LHCN-M2 (cell line): ENCODE data around the gene PPP1R14D. TPM values are rescaled to one million over a fixed set of nuclear protein-coding genes. Genes with fewer than 3 reads are reported as not detected.
"Not testable (repeated sequence)": the region's sequence is repeated elsewhere in the genome, so short reads cannot be mapped to it uniquely, and the experiment has no call there.

Experiments
- DNase-seq: peaks from one replicate; pipeline ENCODE4 v3.0.0-alpha.2; 2012; ENCODE audit warnings: low read depth
- polyA plus RNA-seq: library from polyadenylated mRNA; unstranded; fragments of >200 nt; gene quantifications from one replicate; pipeline ENCODE4 v1.2.1, GENCODE V29; 2012; ENCODE audit warnings: missing spikeins
- total RNA-seq: library from RNA; depleted of rRNA; stranded (reverse); fragments of >200 nt; gene quantifications from 2 replicates; pipeline ENCODE4 v1.2.3, GENCODE V29; 2014; rRNA removed

The PPP1R14D gene
- total RNA-seq: not detected in 2 replicates
- not detected for polyA plus RNA-seq

- no peak for DNase-seq
Measured at GRCh38 chr15:40828447-40829036, at the start of gene PPP1R14D. PPP1R14D (minus strand) TSS chr15:40828708; CDS start chr15:40828641, 67 bp downstream.

GRCh38 chr15:40877694-40878093 is 49.2 kb upstream of the PPP1R14D start:
- no peak for DNase-seq

GRCh38 chr15:40875991-40876730 is 47.7 kb upstream of the PPP1R14D start:
- no peak for DNase-seq

GRCh38 chr15:40873694-40874561 is 45.4 kb upstream of the PPP1R14D start, which contains the start of gene RHOV:
RHOV (minus strand) TSS chr15:40874234; CDS start chr15:40874139, 95 bp downstream.
- DNase-seq: peak; percentile 16

GRCh38 chr15:40872791-40873693 is 44.5 kb upstream of the PPP1R14D start:
- no peak for DNase-seq

GRCh38 chr15:40871749-40872617 is 43.5 kb upstream of the PPP1R14D start:
- no peak for DNase-seq

- no peak for DNase-seq
Measured at GRCh38 chr15:40870716-40871115, 42.2 kb upstream of the PPP1R14D start.

- DNase-seq: no peak
Measured at GRCh38 chr15:40869686-40870085, 41.2 kb upstream of the PPP1R14D start.

- DNase-seq: no peak
Measured at GRCh38 chr15:40867199-40867598, 38.7 kb upstream of the PPP1R14D start.

- DNase-seq: no peak
Measured at GRCh38 chr15:40863660-40864270, 35.3 kb upstream of the PPP1R14D start.

GRCh38 chr15:40861147-40861546 is 32.6 kb upstream of the PPP1R14D start:
- DNase-seq: not testable (repeated sequence)

GRCh38 chr15:40859206-40859851 is 30.8 kb upstream of the PPP1R14D start:
- DNase-seq: peak; percentile 78

- DNase-seq: no peak
Measured at GRCh38 chr15:40858706-40859105, 30.2 kb upstream of the PPP1R14D start.

- peak; percentile 55 for DNase-seq
Measured at GRCh38 chr15:40857601-40858341, 29.3 kb upstream of the PPP1R14D start.

- DNase-seq: no peak
Measured at GRCh38 chr15:40856746-40857145, 28.2 kb upstream of the PPP1R14D start.

- no peak for DNase-seq
Measured at GRCh38 chr15:40855706-40856234, 27.3 kb upstream of the PPP1R14D start.

- no peak for DNase-seq
Measured at GRCh38 chr15:40854161-40854560, 25.7 kb upstream of the PPP1R14D start.
